Panc1 (cell line): ENCODE data around the gene CLEC2L. TPM values are rescaled to one million over a fixed set of nuclear protein-coding genes. Genes with fewer than 3 reads are reported as not detected.

Source experiments
- ATAC-seq: fragments of 200-7000 bp; cut with Tn5 transposase; 2 replicates; pipeline ENCODE4 v1.9.1; 2020; ENCODE audit warnings: mild to moderate bottlenecking, moderate library complexity
- BruUV-seq: library from RNA; stranded (reverse); fragments of 400-500 nt; replicated peaks from 2 replicates; lab custom pipeline; 2021; lab: Mats Ljungman, UMichigan
- CTCF ChIA-PET: fragments of 300-600 bp; sonication (Branson Sonifier 250); formaldehyde crosslinking; loops from one replicate; lab custom pipeline; 2022; ENCODE audit warnings: antibody characterized with exemption; lab: Charles Lee
- POLR2A ChIA-PET: fragments of 300-600 bp; sonication (Branson Sonifier 250); formaldehyde crosslinking; loops from one replicate; lab custom pipeline; 2022; ENCODE audit warnings: antibody characterized with exemption; lab: Charles Lee
- DNase-seq: peaks from one replicate; pipeline ENCODE4 v3.0.0-alpha.2; 2010; ENCODE audit warnings: low read depth, low spot score
- H3K27ac ChIP-seq: 2 replicates; pipeline ENCODE4 v1.5.1; 2011; ENCODE audit warnings: mild to moderate bottlenecking, low read length, inconsistent platforms
- H3K27me3 ChIP-seq: fragments of 200-500 bp; sonication (Bioruptor generic); 2 replicates; pipeline ENCODE4 v1.6.0; 2014; ENCODE audit warnings: low read length, inconsistent platforms; ENCODE audit not compliant: control insufficient read depth, insufficient read depth
- H3K36me3 ChIP-seq: fragments of 200-500 bp; sonication (Bioruptor generic); 2 replicates; pipeline ENCODE4 v1.5.1; 2014; ENCODE audit warnings: inconsistent platforms, mild to moderate bottlenecking, low read length, moderate library complexity; ENCODE audit not compliant: control insufficient read depth, insufficient read depth
- H3K4me1 ChIP-seq: 2 replicates; pipeline ENCODE4 v1.5.1; 2011; ENCODE audit warnings: inconsistent platforms, mild to moderate bottlenecking, low read length, moderate library complexity; ENCODE audit not compliant: control insufficient read depth, insufficient read depth
- H3K4me3 ChIP-seq, 2 experiments: 2 replicates each; pipeline ENCODE4 v1.5.1; 2011 to 2012; ENCODE audit warnings: low read depth in 2 of 2, low read length in 2 of 2, mild to moderate bottlenecking in 2 of 2, inconsistent platforms in 1 of 2, moderate library complexity in 1 of 2
- H3K9me3 ChIP-seq: fragments of 200-500 bp; sonication (Bioruptor generic); 2 replicates; pipeline ENCODE4 v1.5.1; 2014; ENCODE audit warnings: low read depth, mild to moderate bottlenecking, inconsistent platforms, low read length, moderate library complexity; ENCODE audit not compliant: control insufficient read depth, insufficient read depth
- POLR2AphosphoS5 ChIP-seq: IDR thresholded peaks from 2 replicates; pipeline ENCODE4 v1.6.1; 2012; ENCODE audit warnings: mild to moderate bottlenecking, low read depth, low read length, moderate library complexity
- REST ChIP-seq, 2 experiments: IDR thresholded peaks; 2 replicates each; pipeline ENCODE4 v1.6.1; 2011 to 2012; ENCODE audit warnings: low read depth in 2 of 2, control low read depth in 1 of 2, low read length in 1 of 2, mild to moderate bottlenecking in 1 of 2, moderate library complexity in 1 of 2; ENCODE audit not compliant: insufficient read depth in 1 of 2
- SIN3A ChIP-seq: IDR thresholded peaks from 2 replicates; pipeline ENCODE4 v1.6.1; 2012; ENCODE audit warnings: low read depth, mild to moderate bottlenecking, low read length, moderate library complexity, borderline replicate concordance; ENCODE audit not compliant: insufficient read depth
- TCF7L2 ChIP-seq: IDR thresholded peaks from 2 replicates; pipeline ENCODE4 v1.6.1; 2011; ENCODE audit warnings: mild to moderate bottlenecking, low read depth, low read length, inconsistent platforms
- in situ Hi-C: cut with HindIII; loops from 2 replicates; pipeline ENCODE4 v1.10.0; 2016; ENCODE audit warnings: low sequenced_read_pairs, low pct_unique_long_range_greater_than_20kb
- intact Hi-C: fragments of 100-400 bp; cut with micrococcal nuclease; formaldehyde crosslinking; loops from one replicate; pipeline ENCODE4 v1.10.0; 2022; ENCODE audit not compliant: unreplicated experiment
- total RNA-seq: library from RNA; stranded (reverse); gene quantifications from one replicate; pipeline ENCODE4 v1.2.1, GENCODE V29; 2021; ENCODE audit not compliant: unreplicated experiment
- TF ChIP-seq, protein P1 (sequence below): fragments of 450-650 bp; IDR thresholded peaks from 2 replicates; pipeline ENCODE4 v1.5.1; 2017; ENCODE audit warnings: mild to moderate bottlenecking

CLEC2L gene
- total RNA-seq, 1 experiment from 2014 or later: not detected

DNA sequence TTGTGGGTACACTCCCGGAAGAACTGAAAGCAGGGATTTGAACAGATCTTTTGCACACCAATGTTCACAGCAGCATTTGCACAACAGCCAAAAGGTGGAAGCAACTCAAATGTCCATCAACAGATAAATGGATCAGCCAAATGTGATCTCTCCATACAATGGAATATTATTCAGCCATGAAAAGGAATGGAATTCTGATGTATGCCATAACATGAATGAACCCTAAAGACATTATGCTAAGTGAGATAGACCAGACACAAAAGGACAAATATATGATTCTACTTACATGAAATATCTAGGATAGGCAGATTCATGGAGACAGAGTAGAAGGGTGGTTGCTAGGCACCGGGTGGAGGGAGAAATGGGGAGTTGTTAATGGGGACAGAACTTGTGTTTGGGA lies 36.7 kb downstream of the CLEC2L start:
- in situ Hi-C loops: no loop called here
- ChIA-PET POLR2A (no interaction called here), CTCF (interaction anchor here (0.6 kb wide), 1 partner anchor 267 kb away, joined by 3 read pairs; no protein-coding TSS in a partner anchor)
- no peak overlapping the region for H3K27ac ChIP-seq
- no peak for DNase-seq
- BruUV-seq: no TSS peak
- no peaks in the 10 kb centered on the region for H3K27me3 ChIP-seq
- intact Hi-C loops: no loop called here
- no peaks in the 10 kb centered on the region for H3K4me1 ChIP-seq
- H3K36me3 ChIP-seq: no peaks in the 10 kb centered on the region
- no peaks in the 10 kb centered on the region for H3K9me3 ChIP-seq
- H3K4me3 ChIP-seq: no peak overlapping the region
- no peak for ATAC-seq
- TF ChIP-seq SIN3A (no peak), TCF7L2 (no peak), REST (IDR thresholded peaks at IDR 0.05; ENCODE audit: insufficient read depth in 1 of 2, low read depth in 2 of 2, low read length in 1 of 2) (no peak)

GRCh38 chr7:139560678-139561077 lies 37.2 kb downstream of the CLEC2L start:
- TF ChIP-seq SIN3A (no peak), REST (IDR thresholded peaks at IDR 0.05; ENCODE audit: insufficient read depth in 1 of 2, low read depth in 2 of 2, low read length in 1 of 2) (no peak), TCF7L2 (no peak), POLR2AphosphoS5 (no peak)
- TF ChIP-seq, protein P1, sequence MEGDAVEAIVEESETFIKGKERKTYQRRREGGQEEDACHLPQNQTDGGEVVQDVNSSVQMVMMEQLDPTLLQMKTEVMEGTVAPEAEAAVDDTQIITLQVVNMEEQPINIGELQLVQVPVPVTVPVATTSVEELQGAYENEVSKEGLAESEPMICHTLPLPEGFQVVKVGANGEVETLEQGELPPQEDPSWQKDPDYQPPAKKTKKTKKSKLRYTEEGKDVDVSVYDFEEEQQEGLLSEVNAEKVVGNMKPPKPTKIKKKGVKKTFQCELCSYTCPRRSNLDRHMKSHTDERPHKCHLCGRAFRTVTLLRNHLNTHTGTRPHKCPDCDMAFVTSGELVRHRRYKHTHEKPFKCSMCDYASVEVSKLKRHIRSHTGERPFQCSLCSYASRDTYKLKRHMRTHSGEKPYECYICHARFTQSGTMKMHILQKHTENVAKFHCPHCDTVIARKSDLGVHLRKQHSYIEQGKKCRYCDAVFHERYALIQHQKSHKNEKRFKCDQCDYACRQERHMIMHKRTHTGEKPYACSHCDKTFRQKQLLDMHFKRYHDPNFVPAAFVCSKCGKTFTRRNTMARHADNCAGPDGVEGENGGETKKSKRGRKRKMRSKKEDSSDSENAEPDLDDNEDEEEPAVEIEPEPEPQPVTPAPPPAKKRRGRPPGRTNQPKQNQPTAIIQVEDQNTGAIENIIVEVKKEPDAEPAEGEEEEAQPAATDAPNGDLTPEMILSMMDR: no peak
- Histone ChIP-seq H3K9me3 (no peaks in the 10 kb centered on the region), H3K27ac (no peak overlapping the region), H3K4me1 (no peaks in the 10 kb centered on the region), H3K4me3 (no peak overlapping the region), H3K36me3 (no peaks in the 10 kb centered on the region), H3K27me3 (no peaks in the 10 kb centered on the region)
- DNase-seq: no peak
- ChIA-PET CTCF (no interaction called here), POLR2A (no interaction called here)
- intact Hi-C loops: no loop called here
- no TSS peak for BruUV-seq
- no peak for ATAC-seq
- in situ Hi-C loops: no loop called here
